ENCODE measurements around the gene BLTP1.

DNA sequence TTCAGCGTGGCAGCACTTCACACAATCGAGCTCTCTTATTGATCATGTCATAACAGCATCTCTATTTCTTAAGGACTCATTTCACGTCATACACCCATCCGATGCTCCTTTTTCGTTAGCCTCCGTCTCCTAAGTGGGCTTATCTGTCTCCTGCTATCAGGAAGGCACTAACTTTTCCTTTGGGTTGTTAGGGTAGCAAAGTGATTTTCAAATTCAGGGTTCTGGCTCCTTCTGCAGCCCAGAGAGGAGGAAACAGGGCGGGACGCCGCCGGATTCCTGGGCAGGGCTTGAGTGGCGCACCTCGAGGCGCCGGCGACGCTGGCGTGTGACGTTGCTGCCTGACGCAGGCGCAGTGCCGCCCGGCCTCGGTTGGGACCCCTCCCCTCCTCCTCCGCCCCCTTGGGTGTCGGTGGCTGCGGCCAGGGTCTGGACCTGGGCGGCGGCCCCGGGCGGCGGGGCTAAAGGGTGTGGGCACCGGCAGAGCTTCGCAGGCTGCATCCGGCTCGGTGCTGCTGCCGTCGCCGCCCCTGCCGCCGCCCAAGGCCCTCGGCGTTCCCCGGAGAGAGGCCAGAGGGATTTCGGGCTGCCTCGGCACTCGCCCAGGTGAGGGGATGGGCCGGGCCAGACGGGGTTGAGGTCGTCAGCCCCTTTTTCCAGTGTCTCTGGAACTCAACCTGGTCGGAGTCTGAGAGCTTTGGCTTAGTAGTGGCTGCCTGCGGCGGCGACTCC, at the start of gene BLTP1:
- TF ChIP-seq, protein P1, sequence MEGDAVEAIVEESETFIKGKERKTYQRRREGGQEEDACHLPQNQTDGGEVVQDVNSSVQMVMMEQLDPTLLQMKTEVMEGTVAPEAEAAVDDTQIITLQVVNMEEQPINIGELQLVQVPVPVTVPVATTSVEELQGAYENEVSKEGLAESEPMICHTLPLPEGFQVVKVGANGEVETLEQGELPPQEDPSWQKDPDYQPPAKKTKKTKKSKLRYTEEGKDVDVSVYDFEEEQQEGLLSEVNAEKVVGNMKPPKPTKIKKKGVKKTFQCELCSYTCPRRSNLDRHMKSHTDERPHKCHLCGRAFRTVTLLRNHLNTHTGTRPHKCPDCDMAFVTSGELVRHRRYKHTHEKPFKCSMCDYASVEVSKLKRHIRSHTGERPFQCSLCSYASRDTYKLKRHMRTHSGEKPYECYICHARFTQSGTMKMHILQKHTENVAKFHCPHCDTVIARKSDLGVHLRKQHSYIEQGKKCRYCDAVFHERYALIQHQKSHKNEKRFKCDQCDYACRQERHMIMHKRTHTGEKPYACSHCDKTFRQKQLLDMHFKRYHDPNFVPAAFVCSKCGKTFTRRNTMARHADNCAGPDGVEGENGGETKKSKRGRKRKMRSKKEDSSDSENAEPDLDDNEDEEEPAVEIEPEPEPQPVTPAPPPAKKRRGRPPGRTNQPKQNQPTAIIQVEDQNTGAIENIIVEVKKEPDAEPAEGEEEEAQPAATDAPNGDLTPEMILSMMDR (conservative IDR thresholded peaks at IDR 0.05): no peak
- TF ChIP-seq EZH2 (IDR thresholded peaks at IDR 0.05; ENCODE audit: low read depth): no peak

All from PC-9 (cell line).